OCI-LY3 (cell line): ENCODE measurements around the gene XRN1.

Source experiments
- EZH2phosphoT487 ChIP-seq: fragments of 200-600 bp; shearing (Covaris generic); IDR thresholded peaks from 2 replicates; pipeline ENCODE4 v1.6.1; 2018; ENCODE audit warnings: antibody characterized with exemption, mixed run types, low read depth
- TF ChIP-seq, protein P1 (sequence below): fragments of 200-600, 300-600 bp; sonication (generic); IDR thresholded peaks from 2 replicates; pipeline ENCODE4 v1.5.1; 2014; ENCODE audit warnings: antibody characterized with exemption, low read length, low read depth

DNA sequence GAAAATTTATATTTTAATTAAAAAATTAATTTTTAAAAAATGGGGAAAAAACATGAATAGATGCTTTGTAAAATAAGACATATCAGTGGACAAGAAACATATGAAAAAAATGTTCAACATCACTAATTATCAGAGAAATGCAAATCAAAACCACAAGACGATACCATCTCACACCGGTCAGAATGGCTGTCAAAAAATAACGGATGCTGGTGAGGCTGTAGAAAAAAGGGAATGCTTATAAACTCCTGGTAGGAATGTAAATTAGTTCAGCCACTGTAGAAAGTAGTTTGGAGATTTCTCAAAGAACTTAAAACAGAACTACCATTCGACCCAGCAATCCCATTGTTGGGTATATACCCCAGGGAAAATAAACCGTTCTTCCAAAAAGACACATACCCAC is 93.8 kb downstream of the XRN1 start:
- TF ChIP-seq, protein P1, sequence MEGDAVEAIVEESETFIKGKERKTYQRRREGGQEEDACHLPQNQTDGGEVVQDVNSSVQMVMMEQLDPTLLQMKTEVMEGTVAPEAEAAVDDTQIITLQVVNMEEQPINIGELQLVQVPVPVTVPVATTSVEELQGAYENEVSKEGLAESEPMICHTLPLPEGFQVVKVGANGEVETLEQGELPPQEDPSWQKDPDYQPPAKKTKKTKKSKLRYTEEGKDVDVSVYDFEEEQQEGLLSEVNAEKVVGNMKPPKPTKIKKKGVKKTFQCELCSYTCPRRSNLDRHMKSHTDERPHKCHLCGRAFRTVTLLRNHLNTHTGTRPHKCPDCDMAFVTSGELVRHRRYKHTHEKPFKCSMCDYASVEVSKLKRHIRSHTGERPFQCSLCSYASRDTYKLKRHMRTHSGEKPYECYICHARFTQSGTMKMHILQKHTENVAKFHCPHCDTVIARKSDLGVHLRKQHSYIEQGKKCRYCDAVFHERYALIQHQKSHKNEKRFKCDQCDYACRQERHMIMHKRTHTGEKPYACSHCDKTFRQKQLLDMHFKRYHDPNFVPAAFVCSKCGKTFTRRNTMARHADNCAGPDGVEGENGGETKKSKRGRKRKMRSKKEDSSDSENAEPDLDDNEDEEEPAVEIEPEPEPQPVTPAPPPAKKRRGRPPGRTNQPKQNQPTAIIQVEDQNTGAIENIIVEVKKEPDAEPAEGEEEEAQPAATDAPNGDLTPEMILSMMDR = no peak
- TF ChIP-seq EZH2phosphoT487 = no peak
